Breast epithelium (tissue), 3 donors: ENCODE measurements around the gene HMCN2.

Experiments used
- CTCF ChIP-seq, 3 donors: fragments of 450-650 bp; IDR thresholded peaks; one replicate each; pipeline ENCODE4 v1.5.1; 2016 to 2017; ENCODE audit warnings: antibody characterized with exemption in 3 of 3, mild to moderate bottlenecking in 3 of 3, moderate library complexity in 3 of 3
- POLR2A ChIP-seq: fragments of 450-650 bp; IDR thresholded peaks from one replicate; pipeline ENCODE4 v1.6.1; 2016; ENCODE audit warnings: antibody characterized with exemption, mild to moderate bottlenecking, moderate library complexity
- POLR2AphosphoS5 ChIP-seq, 3 donors: sonication (generic); formaldehyde crosslinking; IDR thresholded peaks; one replicate each; pipeline ENCODE4 v1.6.1; 2017; ENCODE audit warnings: antibody characterized with exemption in 3 of 3

- TF ChIP-seq CTCF (IDR thresholded peaks at IDR 0.05) = no peak
- no peak for TF ChIP-seq POLR2AphosphoS5 (IDR thresholded peaks at IDR 0.05)
- TF ChIP-seq POLR2A = no peak
Observed at GRCh38 chr9:130330202-130330862, 64.8 kb downstream of the HMCN2 start.
